NCI-H128 (cell line): Measurements from ENCODE around the gene KCNQ1.

Experiments used
- DNase-seq: peaks from one replicate; lab custom pipeline; 2025; ENCODE audit not compliant: unreplicated experiment; lab: John Stamatoyannopoulos, UW

The KCNQ1 gene

DNA sequence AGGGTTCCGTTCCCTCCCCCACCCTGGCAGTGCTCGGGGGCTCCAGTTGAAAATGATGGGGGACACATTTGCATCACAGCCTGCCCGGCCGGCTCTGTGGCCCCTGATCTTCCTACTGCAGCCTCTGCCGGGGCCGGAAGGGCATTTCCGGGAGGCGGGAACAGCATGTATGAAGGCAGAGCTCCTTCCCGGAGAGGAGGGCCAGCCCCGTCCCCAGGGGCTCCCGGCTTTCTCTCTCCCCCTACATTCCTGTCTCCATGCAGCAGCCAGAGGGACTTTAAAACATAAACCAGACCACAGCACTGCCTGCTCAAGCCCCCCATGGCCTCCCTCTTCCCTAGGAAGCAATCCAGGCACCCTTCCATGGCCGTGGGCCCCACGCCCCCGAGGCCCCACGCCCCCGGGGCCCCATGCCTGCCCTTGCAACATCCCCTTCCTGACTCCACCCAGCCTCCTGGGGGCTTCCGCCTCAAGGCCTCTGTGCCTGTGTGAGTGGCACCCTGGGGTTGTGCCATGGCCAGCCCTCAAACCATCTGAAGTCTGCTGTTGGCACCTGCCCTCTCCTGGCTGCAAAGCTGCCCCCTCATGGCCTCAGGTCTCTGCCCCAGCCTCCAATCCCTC, 367.7 kb downstream of the KCNQ1 start:
- DNase-seq = no peak

DNA sequence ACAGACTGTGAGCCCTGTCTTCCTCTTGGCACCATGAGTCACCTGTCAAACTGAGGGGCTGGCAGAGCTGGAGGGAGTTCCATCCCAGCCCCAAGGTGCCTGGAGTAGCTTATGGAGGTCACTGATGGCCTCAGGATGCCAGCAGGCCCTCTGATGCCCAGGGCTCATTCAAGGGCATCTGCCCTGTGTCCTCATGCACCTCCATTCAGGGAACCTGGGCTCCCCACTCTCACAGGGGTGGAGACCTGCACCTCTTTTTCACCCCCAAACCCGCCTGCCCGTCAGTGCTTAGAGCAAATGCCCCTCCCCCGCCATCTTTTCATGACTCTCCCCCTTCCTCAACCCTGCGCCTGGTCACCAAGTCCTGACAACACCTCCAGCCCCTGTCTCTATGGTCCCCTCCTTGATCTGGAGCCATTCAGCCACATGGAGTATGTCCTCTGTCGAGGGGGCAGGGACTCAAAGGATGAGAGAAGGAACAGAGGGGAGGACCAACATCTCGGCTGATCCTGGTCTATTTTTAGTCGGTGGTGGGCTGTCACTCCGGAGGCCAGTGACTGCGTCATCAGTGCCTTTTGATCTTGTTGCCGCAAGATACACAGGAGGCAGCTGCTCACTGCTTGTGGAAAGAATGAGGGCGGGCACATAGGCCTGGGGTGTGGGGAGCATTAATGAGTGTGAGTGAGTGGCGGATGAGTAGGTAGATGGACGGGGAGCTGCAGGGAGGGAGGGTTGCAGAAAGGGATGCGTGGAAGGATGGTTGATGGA, 368.5 kb downstream of the KCNQ1 start:
- DNase-seq = no peak

DNA sequence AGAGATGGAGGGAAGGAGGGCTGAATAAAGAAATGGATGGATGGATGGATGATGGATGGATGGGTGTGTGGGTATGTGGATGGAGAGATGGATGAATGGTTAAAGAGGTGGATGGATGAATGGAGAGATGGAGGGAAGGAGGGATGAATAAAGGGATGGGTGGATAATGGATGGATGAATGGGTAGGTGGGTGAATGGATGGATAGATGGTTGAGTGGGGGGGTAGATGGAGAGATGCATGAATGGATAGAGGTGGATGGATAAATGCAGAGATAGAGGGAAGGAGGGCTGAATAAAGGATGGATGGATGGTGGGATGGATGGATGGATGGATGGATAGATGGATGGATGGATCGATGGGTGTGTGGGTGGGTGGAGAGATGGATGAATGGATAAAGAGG, 369.2 kb downstream of the KCNQ1 start:
- DNase-seq = no peak

DNA sequence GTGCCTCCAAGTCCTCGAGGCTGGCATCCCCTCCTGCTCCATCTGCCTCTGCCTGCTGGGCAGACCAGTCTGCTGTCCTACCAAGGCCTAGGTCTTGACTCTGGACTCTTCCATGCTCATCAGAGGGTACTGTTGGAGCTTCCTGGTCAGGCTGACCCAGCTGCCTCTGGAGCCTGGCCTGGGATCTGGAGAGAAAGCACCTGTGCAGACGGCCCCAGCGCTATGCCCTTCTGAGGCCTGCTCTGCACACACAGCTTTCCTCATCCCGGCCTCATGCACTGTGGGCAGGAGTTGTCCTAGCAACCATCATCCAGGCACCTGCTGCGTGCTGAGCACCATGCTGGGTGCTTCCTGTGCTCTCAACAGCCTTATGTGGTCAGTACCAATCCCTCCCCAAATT, 369.9 kb downstream of the KCNQ1 start:
- DNase-seq = no peak

DNA sequence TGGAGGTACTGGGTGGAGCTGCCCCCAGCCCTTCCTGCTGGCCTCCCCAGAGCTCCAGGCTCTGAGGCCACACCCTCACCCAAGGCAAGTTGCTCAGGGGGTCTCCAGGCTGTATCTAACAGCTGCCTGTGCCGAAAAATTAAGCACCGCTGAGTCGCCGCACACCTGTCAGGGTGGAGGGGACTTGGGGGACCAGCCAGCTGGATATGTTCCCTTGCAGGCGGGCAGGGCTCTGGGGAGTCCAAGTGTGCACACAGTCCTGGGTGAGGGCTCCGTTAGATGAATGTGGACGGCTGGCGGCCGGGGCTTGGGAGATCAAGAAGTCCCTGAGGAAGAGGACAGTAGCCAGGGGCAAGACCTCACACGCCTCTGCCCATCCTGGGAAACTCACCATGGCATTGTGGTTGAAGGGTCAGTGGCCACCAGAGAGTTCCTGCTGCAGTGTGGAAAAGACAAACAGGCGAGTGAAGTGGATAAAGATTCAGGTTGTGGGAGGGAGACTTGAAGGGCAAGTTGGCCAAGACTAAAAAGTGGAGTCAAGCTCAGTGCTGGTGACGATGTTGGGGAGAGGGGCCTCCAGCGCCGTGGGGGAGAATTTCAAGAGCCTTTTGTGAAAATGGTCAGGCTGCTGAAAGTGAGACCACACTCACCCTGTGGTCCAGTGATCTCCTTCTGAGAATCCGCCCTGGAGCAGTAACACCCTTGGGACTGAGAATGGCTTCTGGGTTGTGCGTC, 371.1 kb downstream of the KCNQ1 start:
- no peak for DNase-seq

DNA sequence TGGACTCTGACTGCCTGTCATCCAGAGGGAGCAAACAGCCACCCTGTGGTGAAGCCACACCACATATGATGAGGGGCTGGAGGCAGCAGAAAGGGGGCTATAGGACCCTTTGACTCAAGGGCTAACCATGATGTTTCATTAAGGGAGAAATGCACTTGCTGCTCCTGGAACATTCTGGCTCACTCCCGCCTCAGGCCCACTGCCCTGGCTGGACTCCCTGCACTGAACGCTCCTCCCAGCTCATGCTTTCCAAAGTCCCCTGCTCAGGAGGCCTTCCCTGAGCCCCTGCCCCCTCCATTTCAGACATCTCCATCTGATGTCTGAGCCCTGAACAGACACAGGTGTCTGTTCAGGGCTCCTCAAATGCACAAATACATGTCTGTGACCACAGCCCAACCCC, 371.7 kb downstream of the KCNQ1 start:
- no peak for DNase-seq

DNA sequence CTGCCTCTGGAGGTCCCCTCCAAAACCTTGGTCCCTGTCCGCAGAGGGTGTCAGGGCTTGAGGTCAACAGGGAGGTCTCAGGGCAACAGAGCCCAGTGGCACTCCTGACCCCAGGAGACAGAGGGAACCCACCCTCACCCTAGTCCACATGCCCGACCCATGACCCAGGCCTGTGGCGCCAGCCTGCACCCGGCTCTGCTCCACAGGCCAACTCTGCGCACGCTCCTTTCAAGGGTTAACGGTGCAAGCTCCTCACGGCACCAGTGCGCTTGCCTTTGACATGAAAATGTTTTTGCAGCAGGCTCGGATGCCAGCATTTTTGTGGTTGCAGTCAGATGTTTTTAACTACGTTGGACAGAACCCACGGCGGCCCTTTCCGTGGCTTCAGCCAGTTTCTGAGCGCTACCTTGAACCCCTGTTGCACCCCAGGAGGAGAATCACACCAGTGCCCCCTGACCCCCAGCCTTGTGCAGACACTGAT, 372.2 kb downstream of the KCNQ1 start:
- no peak for DNase-seq

DNA sequence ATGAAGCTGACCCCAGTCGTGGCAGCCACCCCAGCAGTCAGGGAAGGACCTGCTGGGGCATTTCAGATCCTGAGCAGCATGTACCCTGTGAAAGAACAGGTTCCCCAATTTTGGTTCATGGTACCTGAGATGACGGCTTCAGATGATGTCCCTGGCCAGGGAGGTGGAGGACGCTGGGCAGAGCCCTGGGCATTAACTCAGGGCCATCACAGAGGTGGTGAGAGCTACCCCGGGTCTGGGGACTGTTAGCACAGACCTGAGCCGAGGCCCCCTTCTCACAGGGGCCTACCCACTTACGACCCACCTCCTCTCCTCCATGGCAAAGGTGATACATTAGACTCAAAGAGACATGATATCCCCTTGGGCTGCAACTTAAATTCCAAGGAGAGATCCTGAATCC, 372.6 kb downstream of the KCNQ1 start:
- DNase-seq = no peak

DNA sequence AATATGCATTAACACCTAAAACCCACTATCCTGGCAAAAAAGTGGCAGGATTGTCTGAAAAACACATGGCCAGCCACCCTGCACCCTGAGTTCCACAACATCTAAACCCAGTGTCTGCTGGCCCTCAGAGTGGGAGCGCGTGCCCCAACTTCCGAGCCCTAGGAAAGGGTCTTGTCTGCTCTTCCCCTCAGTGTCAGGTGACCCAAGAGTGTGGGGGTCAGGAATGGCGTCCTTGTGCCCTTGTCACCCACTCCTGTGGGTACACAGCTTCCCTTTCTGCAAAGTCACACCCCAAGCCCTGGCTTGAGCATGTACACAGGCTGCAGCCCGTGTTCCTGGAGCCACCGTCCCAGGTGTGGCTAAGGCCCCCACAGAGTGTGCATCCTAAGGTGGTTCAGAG, 373.2 kb downstream of the KCNQ1 start:
- DNase-seq = no peak

DNA sequence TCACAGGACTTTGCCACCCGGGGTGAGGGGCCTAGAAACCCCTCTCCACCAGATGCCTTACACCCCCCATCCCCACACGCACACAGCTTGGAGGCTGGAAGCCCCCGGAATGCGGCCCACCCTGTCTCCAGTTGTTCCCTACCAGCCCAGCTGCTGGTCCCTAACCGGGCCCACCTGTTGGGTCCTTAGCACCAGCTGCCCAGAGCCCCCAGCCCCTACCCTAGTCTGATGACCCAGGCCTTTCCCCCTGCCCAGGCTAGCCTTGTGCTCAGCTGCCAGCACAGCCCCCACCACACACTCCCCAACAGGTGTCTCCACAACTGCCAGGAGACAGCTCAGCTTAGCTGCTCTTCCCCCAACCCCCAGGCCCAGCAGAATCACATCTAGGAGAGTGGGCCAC, 373.7 kb downstream of the KCNQ1 start:
- no peak for DNase-seq

DNA sequence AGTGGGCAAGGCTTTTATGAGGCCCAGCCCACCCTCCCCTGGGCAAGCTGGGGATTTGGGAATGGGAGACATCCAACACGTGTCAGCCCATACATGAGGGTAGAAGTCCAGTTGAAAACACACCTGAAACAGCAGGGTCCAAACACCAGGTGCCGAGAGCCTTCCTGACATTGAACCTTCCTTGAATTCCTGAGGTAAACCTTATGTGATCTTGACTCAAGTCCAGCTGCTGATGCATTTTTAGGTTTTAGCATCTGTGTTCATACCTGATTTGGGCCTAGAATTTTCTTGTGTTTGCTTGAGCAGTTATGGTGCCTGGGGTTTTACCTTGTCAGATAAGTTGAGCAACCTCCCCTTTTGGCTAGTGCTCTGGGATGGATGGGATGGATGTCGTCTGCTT, 374.5 kb downstream of the KCNQ1 start:
- no peak for DNase-seq

DNA sequence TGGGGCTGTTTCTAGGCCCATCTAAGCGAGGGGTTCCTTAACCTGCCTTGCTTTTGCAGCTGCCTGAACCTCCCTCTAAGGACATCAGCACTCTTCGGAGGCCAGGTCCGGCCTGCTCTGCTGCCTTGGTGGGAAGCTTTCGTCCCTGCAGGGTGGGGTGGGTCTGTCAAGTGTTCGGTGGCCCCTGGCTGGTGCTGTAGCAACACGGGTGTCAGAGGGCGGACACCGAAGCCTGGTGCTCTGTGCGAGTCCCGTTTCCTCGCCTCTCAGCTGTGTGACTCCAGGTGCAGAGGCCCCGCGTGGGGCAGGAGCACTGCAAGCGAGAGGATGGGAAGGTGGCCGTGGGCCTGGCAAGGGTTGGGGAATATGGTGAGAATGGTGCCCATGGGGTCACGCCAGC, 376.2 kb downstream of the KCNQ1 start:
- DNase-seq = no peak

DNA sequence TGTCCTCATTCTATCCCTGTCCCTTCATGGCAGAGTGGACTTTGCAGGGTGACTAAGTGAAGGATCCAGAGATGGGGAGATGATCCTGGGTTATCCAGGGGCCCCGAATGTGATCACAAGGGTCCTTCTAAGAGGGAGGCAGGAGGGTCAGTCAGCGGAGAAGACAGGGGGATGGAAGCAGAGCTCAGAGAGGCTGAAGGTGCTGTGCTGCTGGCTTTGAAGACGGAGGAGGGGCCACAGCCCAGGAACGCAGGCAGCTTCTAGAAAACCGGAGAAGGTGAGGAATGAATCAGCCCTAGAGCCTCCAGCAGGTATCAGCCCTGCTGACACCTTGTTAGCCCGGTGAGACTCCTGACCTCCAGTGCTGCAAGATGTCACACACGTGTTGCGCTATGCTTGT, 377.1 kb downstream of the KCNQ1 start:
- no peak for DNase-seq

DNA sequence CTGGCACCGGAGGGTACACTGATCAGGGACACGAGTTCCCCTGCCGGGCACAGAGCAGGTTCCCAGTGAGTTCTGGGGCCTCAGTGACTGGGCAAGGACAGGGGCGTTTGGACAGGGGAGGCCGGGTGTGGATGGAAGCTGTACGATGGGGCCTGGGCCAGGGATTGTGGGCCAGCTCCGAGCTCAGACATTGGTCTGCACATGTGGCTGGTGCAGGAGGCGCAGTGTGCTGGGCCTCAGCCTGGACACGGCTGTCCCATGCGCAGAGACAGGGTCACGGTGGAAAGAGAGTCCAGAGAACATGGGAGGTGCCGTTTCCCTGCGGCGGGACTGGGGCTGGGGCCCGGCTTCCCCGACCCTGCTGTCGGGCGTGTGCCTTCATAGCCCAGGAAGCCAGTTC, 380.0 kb downstream of the KCNQ1 start:
- no peak for DNase-seq

DNA sequence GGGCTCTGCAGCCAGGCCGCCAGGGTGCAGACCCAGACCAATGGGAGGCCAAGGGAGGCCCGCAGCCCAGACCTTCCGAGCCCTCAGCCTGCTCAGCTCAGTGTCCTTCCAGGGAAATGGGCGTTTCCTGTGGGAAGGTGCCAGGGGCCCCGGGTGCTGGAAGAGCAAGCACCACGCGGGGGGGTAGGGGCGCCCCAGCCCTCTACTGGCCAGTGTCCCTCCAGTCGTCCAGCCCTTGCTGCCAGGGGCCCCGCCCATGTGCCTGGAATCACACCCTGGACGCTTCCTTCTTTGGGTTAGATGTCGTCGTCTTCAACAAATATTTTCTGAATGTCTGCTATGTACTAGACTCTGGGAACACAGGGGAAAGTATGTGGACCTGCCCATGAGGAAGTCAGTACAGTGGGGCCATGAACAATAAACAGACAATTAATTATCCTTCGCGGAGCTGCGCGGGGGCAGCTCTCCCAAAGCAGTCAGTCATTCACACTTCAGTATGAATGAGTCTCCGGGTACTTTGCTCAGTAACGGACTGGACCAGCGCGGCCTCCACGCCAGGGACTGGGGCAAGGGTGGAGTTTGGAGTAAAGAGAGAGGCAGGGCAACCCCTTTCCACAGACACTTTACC, 380.6 kb downstream of the KCNQ1 start:
- no peak for DNase-seq

DNA sequence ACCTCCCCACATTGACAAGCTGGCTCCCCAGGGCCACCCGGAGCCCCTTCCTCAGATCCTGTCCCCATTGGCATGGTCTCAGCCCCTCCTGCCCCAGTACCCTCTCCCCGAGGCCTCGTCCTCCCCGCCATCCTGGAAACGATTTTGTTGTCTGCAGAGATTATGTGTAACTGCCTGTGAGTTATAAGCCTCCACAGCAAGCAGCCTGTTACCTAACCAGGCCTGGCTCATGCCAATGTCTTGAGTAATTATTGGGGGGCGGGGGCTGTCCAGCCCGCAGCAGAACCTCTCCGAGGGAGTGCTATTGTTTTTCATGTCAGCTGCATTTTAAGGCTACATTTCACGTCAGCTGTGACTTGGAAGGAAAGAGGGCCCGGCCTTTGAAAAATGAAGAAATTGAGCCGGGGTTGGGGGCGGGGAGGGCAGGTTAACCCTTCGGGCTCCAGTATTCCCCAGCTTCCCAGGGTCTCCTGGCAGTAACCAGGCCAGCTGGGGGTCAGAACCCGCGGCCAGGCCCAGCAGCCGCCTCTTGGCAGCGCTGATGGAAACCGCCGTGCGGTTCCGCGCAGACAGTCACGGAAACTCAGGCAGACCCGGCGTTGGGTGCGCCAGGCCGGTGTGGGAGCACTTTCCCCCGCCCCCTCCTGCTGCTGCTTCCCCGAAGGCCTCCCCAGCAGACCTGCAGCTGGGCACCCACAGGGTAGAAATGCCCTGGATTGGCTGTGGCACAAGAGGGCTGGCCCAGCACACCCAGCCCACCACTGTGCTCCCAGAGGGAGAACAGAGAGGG, 381.3 kb downstream of the KCNQ1 start:
- no peak for DNase-seq

DNA sequence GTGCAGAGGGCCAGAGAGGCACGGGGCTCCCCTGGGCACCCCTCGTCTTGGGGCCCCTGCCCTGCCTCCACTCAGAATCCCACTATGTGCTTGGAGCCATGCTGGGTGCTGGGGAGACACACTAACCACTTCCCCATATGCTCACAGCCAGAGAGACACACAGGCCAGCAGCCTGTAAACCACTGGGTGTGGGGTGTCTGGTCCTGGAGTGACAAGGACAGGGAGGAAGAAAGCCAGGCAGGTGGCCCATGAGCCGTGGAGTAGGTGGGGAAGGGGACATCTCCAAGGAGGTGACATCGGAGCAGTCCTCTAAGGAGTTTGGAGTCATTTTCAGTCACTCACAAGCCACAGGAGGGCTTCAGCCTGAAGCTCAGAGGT, 381.9 kb downstream of the KCNQ1 start:
- no peak for DNase-seq

DNA sequence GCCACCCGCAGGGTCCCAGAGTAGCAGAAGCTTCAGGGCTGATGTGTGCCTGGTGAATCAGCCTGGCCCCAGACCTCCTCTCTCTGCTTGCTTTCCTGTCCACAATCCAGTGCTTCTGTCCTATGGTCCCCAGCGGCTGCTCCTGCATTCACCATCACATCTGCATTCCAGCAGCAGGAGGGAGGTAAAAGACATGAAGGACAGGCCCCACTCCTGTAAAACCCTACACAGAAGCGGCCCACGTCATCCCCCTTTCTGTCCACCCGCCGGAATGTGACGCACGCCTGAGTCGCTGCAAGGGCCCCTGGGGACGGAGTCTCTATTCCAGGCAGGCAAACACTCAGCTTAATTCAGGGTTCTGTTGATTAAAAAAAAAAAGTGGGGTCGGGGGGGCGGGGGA, 382.4 kb downstream of the KCNQ1 start:
- DNase-seq = no peak

DNA sequence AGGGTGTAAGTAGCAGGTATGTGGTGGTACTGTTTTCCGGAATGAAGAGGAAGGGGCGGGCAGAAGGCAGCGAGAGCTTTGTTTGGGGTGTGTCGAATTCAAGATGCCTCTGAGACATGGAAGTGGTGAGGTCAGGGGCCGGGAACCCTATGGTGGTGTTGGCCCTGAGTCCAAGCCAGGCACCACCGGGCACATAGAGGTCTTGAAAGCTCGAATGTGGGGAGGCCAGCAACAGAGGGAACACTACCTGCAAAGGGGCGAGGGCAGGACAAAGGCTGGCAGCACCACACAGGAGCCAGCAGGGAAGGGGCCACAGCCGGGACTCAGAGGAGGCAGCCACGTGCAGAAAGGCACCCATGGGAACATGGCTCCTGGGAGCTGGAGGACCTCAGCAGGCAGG, 383.0 kb downstream of the KCNQ1 start:
- no peak for DNase-seq

DNA sequence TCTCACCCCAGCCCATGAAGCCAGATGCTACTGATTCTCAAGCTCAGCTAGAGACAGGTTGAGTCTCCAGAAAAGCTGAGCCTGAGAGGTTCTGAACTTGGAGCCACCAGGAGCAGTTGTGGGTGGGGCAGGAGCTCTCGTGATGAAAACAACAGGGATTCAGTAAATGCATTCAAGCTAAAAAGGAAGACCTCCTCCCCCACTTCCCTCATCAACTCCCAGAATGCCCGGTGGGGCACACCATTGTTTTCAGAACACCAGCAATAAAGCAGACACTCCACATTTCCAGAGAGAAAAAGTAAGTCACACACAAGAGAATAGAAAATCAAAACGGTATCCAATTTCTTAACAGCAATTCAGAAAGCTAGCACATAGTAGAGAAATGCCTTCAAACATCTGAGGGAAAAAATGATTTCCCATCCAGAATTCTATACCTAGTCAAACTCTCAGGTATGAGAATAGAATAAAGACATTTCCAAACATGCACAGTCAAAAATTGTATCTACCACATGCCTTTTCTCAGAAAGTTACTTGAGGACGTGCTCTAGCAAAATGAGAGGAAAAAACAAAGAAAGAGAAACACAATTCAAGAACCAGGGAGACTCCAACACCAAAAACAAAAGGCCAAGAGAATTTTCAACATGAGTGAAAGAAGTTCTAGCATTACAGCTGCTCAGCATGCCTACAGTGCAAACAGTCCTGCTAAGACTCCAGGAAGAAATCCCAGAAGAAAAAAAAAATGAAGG, 383.9 kb downstream of the KCNQ1 start:
- DNase-seq = no peak
